ENCODE results near the gene QRSL1. TPM values are rescaled to one million over a fixed set of nuclear protein-coding genes. Genes with fewer than 3 reads are reported as not detected.

The QRSL1 gene
- total RNA-seq, 1 experiment from 2014 or later: 18.4 TPM

DNA sequence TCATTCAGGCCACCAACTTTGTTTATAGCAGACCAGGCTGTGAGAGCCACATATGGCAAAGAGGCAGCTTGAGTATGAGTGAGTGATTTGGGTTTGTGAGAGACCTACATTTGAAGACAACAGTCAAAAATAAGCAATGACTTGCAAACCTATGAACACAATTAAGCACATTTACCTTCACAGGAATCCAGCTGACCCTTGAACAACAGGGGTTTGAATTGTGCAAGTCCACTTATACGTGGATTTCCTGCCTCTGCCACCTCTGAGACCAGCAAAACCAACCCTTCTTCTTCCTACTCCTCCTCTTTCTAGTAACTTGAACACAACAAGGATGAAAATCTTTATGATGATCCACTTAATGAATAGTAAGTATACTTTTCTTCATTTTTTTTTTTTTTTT is 10.2 kb upstream of the QRSL1 start:
- DNase-seq (ENCODE audit: low read depth, low spot score): no peak
- ATAC-seq: no peak
- no peaks in the 10 kb centered on the region for H3K9me3 ChIP-seq (ENCODE audit: control insufficient read depth, insufficient read depth, low read depth, low read length)
- H3K27ac ChIP-seq (ENCODE audit: low read length): no peak overlapping the region
- ChIA-PET POLR2A (no interaction called here), CTCF (no interaction called here)
- TF ChIP-seq SIN3A (IDR thresholded peaks at IDR 0.05; ENCODE audit: borderline replicate concordance, insufficient read depth, low read depth, low read length) (no peak), TCF7L2 (IDR thresholded peaks at IDR 0.05; ENCODE audit: low read depth, low read length) (no peak), POLR2AphosphoS5 (IDR thresholded peaks at IDR 0.05; ENCODE audit: low read depth, low read length) (no peak)
- TF ChIP-seq, protein P1, sequence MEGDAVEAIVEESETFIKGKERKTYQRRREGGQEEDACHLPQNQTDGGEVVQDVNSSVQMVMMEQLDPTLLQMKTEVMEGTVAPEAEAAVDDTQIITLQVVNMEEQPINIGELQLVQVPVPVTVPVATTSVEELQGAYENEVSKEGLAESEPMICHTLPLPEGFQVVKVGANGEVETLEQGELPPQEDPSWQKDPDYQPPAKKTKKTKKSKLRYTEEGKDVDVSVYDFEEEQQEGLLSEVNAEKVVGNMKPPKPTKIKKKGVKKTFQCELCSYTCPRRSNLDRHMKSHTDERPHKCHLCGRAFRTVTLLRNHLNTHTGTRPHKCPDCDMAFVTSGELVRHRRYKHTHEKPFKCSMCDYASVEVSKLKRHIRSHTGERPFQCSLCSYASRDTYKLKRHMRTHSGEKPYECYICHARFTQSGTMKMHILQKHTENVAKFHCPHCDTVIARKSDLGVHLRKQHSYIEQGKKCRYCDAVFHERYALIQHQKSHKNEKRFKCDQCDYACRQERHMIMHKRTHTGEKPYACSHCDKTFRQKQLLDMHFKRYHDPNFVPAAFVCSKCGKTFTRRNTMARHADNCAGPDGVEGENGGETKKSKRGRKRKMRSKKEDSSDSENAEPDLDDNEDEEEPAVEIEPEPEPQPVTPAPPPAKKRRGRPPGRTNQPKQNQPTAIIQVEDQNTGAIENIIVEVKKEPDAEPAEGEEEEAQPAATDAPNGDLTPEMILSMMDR (IDR thresholded peaks at IDR 0.05): no peak
- TF ChIP-seq, protein P2, sequence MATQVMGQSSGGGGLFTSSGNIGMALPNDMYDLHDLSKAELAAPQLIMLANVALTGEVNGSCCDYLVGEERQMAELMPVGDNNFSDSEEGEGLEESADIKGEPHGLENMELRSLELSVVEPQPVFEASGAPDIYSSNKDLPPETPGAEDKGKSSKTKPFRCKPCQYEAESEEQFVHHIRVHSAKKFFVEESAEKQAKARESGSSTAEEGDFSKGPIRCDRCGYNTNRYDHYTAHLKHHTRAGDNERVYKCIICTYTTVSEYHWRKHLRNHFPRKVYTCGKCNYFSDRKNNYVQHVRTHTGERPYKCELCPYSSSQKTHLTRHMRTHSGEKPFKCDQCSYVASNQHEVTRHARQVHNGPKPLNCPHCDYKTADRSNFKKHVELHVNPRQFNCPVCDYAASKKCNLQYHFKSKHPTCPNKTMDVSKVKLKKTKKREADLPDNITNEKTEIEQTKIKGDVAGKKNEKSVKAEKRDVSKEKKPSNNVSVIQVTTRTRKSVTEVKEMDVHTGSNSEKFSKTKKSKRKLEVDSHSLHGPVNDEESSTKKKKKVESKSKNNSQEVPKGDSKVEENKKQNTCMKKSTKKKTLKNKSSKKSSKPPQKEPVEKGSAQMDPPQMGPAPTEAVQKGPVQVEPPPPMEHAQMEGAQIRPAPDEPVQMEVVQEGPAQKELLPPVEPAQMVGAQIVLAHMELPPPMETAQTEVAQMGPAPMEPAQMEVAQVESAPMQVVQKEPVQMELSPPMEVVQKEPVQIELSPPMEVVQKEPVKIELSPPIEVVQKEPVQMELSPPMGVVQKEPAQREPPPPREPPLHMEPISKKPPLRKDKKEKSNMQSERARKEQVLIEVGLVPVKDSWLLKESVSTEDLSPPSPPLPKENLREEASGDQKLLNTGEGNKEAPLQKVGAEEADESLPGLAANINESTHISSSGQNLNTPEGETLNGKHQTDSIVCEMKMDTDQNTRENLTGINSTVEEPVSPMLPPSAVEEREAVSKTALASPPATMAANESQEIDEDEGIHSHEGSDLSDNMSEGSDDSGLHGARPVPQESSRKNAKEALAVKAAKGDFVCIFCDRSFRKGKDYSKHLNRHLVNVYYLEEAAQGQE (IDR thresholded peaks at IDR 0.05; ENCODE audit: insufficient read depth in 1 of 2, low read depth in 2 of 2, low read length in 1 of 2): no peak
- intact Hi-C loops (cut with micrococcal nuclease; ENCODE audit: unreplicated experiment) (no loop called here), in situ Hi-C loops (cut with HindIII; ENCODE audit: low pct_unique_long_range_greater_than_20kb, low sequenced_read_pairs) (no loop called here)
- BruUV-seq (replicated peaks): no TSS peak
- no peaks in the 10 kb centered on the region for H3K4me1 ChIP-seq (ENCODE audit: control insufficient read depth, insufficient read depth, low read length)
- no peaks in the 10 kb centered on the region for H3K36me3 ChIP-seq (ENCODE audit: control insufficient read depth, insufficient read depth, low read length)
- H3K27me3 ChIP-seq (ENCODE audit: control insufficient read depth, insufficient read depth, low read length): no peaks in the 10 kb centered on the region
- H3K4me3 ChIP-seq (ENCODE audit: low read depth in 2 of 2, low read length in 2 of 2): no peak overlapping the region

DNA sequence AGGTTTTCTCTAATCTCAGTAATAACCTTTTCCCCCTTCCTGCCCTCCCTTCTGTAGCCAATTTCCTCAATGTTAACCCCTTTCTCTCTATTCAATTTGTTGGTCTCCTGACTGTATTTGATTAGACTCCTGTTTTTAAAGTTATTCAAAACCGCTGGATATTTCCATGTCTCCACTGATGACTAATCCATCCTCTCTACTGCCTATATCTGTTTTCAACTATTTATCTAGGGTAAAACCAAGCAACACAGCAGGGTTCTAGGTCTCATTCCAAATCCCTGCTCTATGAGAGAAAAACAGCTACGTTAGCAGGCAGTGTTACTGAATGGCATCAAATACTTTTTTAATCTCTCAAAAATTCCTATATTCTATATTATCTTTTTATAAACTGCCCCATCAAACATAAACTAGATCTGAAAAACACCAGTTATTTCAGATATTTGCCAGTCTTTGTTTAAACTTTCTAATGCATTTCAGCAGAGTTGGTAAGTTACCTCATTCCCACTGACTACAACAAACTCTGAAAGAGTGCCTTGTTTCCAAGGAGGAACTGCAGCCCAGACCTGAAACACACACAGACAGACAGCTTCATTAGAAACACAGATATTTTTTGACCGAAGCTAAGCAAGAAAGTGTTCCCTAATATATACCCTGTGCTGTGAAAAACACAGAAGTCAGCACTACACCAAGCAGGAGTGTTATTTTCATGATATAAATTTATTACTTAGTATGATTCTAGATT is 8.3 kb upstream of the QRSL1 start:
- DNase-seq (ENCODE audit: low read depth, low spot score) (no peak), ATAC-seq (no peak)
- Histone ChIP-seq H3K4me3 (ENCODE audit: low read depth in 2 of 2, low read length in 2 of 2) (no peak overlapping the region), H3K27me3 (ENCODE audit: control insufficient read depth, insufficient read depth, low read length) (no peaks in the 10 kb centered on the region), H3K9me3 (ENCODE audit: control insufficient read depth, insufficient read depth, low read depth, low read length) (no peaks in the 10 kb centered on the region), H3K36me3 (ENCODE audit: control insufficient read depth, insufficient read depth, low read length) (no peaks in the 10 kb centered on the region), H3K27ac (ENCODE audit: low read length) (no peak overlapping the region), H3K4me1 (ENCODE audit: control insufficient read depth, insufficient read depth, low read length) (no peaks in the 10 kb centered on the region)
- in situ Hi-C loops (cut with HindIII; ENCODE audit: low pct_unique_long_range_greater_than_20kb, low sequenced_read_pairs) (no loop called here), intact Hi-C loops (cut with micrococcal nuclease; ENCODE audit: unreplicated experiment) (no loop called here)
- BruUV-seq (replicated peaks): no TSS peak
- ChIA-PET CTCF (no interaction called here), POLR2A (no interaction called here)
- TF ChIP-seq, protein P2 (IDR thresholded peaks at IDR 0.05; ENCODE audit: insufficient read depth in 1 of 2, low read depth in 2 of 2, low read length in 1 of 2): no peak
- no peak for TF ChIP-seq TCF7L2 (IDR thresholded peaks at IDR 0.05; ENCODE audit: low read depth, low read length)
- TF ChIP-seq, protein P1 (IDR thresholded peaks at IDR 0.05): no peak
- TF ChIP-seq SIN3A (IDR thresholded peaks at IDR 0.05; ENCODE audit: borderline replicate concordance, insufficient read depth, low read depth, low read length): no peak
- no peak for TF ChIP-seq POLR2AphosphoS5 (IDR thresholded peaks at IDR 0.05; ENCODE audit: low read depth, low read length)
